Colonic mucosa (tissue), 4 donors: Measurements from ENCODE around the gene CCDC148. TPM values are rescaled to one million over a fixed set of nuclear protein-coding genes. Genes with fewer than 3 reads are reported as not detected.

Experiments
- DNase-seq: peaks from one replicate; pipeline ENCODE4 v3.0.0-alpha.2; 2020
- H3K27ac ChIP-seq: fragments of 200-600 bp; one replicate; pipeline ENCODE4 v1.8.0; 2021
- H3K27me3 ChIP-seq: fragments of 200-600 bp; one replicate; pipeline ENCODE4 v1.8.0; 2021
- H3K36me3 ChIP-seq: fragments of 200-600 bp; one replicate; pipeline ENCODE4 v1.8.0; 2021
- H3K4me1 ChIP-seq: fragments of 200-600 bp; one replicate; pipeline ENCODE4 v1.8.0; 2021; ENCODE audit warnings: mild to moderate bottlenecking
- H3K4me3 ChIP-seq: fragments of 200-600 bp; one replicate; pipeline ENCODE4 v1.8.0; 2021
- H3K9ac ChIP-seq, 2 donors: one replicate each; pipeline ENCODE4 v1.7.0; 2013; ENCODE audit warnings: control low read depth in 2 of 2, low read depth in 2 of 2, low read length in 2 of 2
- H3K9me3 ChIP-seq: fragments of 200-600 bp; one replicate; pipeline ENCODE4 v1.8.0; 2021
- CTCF ChIP-seq: fragments of 200-600 bp; IDR thresholded peaks from one replicate; pipeline ENCODE4 v1.8.0; 2022; ENCODE audit warnings: antibody characterized with exemption, mild to moderate bottlenecking
- intact Hi-C: fragments of 100-400 bp; cut with DNase I; formaldehyde crosslinking; loops from one replicate; pipeline ENCODE4 v1.14.1; 2022
- total RNA-seq, 2 donors: library from RNA; stranded (reverse); fragmentation: NEBNext Ultra II Directional in 1 of 2; extraction: Animal tissue kit (Norgen Biotek cat#: 25700) in 1 of 2; gene quantifications; one replicate each; pipeline ENCODE4 v1.2.1, GENCODE V29; 2021
- donor health status: healthy.
- donor health status: DM: no; HTN: no; CAD: no.
- donor health status: DM: no; HTN: no; CAD: no.

The CCDC148 gene
- total RNA-seq, 2 donors from 2014 or later: 0.13 to 0.49 TPM

- Histone ChIP-seq H3K9me3 (no peaks in the 10 kb centered on the region), H3K27ac (no peak overlapping the region), H3K9ac (no peak overlapping the region), H3K36me3 (no peaks in the 10 kb centered on the region), H3K27me3 (no peaks in the 10 kb centered on the region), H3K4me1 (no peaks in the 10 kb centered on the region), H3K4me3 (no peak overlapping the region)
- TF ChIP-seq CTCF: no peak
- intact Hi-C loops: no loop called here
- no peak for DNase-seq
Observed at GRCh38 chr2:158413581-158413980, 43.0 kb downstream of the CCDC148 start.

DNA sequence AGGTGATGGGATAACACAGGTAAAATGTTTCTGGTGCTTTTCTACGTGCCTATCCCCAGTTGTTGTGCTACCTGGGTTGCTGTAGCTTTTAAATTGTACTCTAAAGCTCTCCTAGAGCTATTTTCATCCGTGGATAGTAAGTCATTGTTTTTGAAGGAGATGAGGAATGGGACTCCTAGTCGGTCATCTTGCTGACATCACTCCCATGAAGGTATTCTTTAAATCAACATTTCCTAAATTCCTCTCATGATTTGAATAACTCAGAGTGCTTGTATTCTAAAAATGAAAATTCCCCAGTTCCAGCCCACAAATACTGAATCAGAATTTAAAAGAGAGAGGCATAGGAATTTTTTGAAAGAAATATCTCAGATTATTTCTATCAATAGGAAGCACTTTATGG is 44.3 kb downstream of the CCDC148 start:
- no peak overlapping the region for H3K4me3 ChIP-seq
- H3K4me1 ChIP-seq: no peaks in the 10 kb centered on the region
- no peaks in the 10 kb centered on the region for H3K27me3 ChIP-seq
- intact Hi-C loops: no loop called here
- no peak overlapping the region for H3K9ac ChIP-seq
- no peak overlapping the region for H3K27ac ChIP-seq
- TF ChIP-seq CTCF: no peak
- H3K9me3 ChIP-seq: no peaks in the 10 kb centered on the region
- no peaks in the 10 kb centered on the region for H3K36me3 ChIP-seq
- no peak for DNase-seq

- Histone ChIP-seq H3K4me1 (no peaks in the 10 kb centered on the region), H3K27ac (no peak overlapping the region), H3K9ac (no peak overlapping the region), H3K36me3 (no peaks in the 10 kb centered on the region), H3K4me3 (no peak overlapping the region), H3K9me3 (no peaks in the 10 kb centered on the region), H3K27me3 (no peaks in the 10 kb centered on the region)
- no peak for TF ChIP-seq CTCF
- DNase-seq: no peak
- intact Hi-C loops: no loop called here
Observed at GRCh38 chr2:158411748-158412147, 44.8 kb downstream of the CCDC148 start.

GRCh38 chr2:158410132-158410531 is 46.4 kb downstream of the CCDC148 start:
- H3K27ac ChIP-seq: no peak overlapping the region
- no peaks in the 10 kb centered on the region for H3K27me3 ChIP-seq
- no peak overlapping the region for H3K9ac ChIP-seq
- intact Hi-C loops: no loop called here
- H3K4me1 ChIP-seq: no peaks in the 10 kb centered on the region
- TF ChIP-seq CTCF: no peak
- DNase-seq: no peak
- H3K9me3 ChIP-seq: no peaks in the 10 kb centered on the region
- no peaks in the 10 kb centered on the region for H3K36me3 ChIP-seq
- H3K4me3 ChIP-seq: no peak overlapping the region

- H3K9me3 ChIP-seq: no peaks in the 10 kb centered on the region
- DNase-seq: no peak
- no peaks in the 10 kb centered on the region for H3K27me3 ChIP-seq
- no peak overlapping the region for H3K9ac ChIP-seq
- H3K36me3 ChIP-seq: no peaks in the 10 kb centered on the region
- no peak overlapping the region for H3K27ac ChIP-seq
- H3K4me1 ChIP-seq: no peaks in the 10 kb centered on the region
- intact Hi-C loops: no loop called here
- H3K4me3 ChIP-seq: no peak overlapping the region
- TF ChIP-seq CTCF: no peak
Observed at GRCh38 chr2:158407031-158407430, 49.5 kb downstream of the CCDC148 start.

DNA sequence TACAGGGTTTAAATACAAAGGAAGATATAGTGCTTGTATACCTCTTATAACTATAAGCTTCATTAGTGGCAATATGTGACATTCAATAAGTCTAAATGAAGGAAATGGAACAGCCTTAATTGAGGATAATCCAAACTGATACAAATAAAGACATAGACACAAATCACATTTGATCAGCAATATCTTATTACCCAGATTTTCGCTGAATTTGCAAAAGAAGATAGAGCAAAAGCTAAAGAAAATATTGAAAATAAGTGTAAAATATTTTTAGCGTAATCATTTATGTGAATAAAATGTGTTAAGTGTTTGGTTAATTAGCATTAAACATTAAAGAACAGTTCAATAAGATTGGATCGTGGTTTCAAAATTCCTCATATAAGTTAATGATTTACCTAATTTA is 51.2 kb downstream of the CCDC148 start:
- H3K4me1 ChIP-seq: no peaks in the 10 kb centered on the region
- no peak overlapping the region for H3K4me3 ChIP-seq
- H3K9ac ChIP-seq: no peak overlapping the region
- TF ChIP-seq CTCF: no peak
- no peak for DNase-seq
- H3K36me3 ChIP-seq: no peaks in the 10 kb centered on the region
- no peaks in the 10 kb centered on the region for H3K9me3 ChIP-seq
- H3K27me3 ChIP-seq: no peaks in the 10 kb centered on the region
- H3K27ac ChIP-seq: no peak overlapping the region
- intact Hi-C loops: no loop called here
